Stimulated activated CD4-positive, alpha-beta T cell treated with anti-CD3 and anti-CD28 coated beads, TNF-alpha, amount 100 ng/mL, for 24 hours (primary cell): ENCODE data around the gene PRDM16.

ENCODE experiments used
- DNase-seq, 3 experiments: peaks; one replicate each; pipeline ENCODE4 v3.0.0-alpha.2; 2020; ENCODE audit warnings: low read depth in 3 of 3

The PRDM16 gene

GRCh38 chr1:3261007-3261968, 192.3 kb downstream of the PRDM16 start:
- no peak for DNase-seq

GRCh38 chr1:3261969-3262579, 193.1 kb downstream of the PRDM16 start:
- DNase-seq: no peak

GRCh38 chr1:3262681-3263286, 193.8 kb downstream of the PRDM16 start:
- DNase-seq: no peak

- no peak for DNase-seq
These were observed 194.8 kb downstream of the PRDM16 start for GRCh38 chr1:3263790-3264189.

GRCh38 chr1:3264456-3264855, 195.5 kb downstream of the PRDM16 start:
- DNase-seq: no peak

- DNase-seq: no peak
These were observed 197.1 kb downstream of the PRDM16 start for GRCh38 chr1:3265835-3266805.

- no peak for DNase-seq
These were observed 198.0 kb downstream of the PRDM16 start for GRCh38 chr1:3266870-3267549.

- DNase-seq: no peak
These were observed 198.7 kb downstream of the PRDM16 start for GRCh38 chr1:3267550-3268270.

- DNase-seq: no peak
These were observed 199.3 kb downstream of the PRDM16 start for GRCh38 chr1:3268281-3268680.

GRCh38 chr1:3270403-3271245, 201.6 kb downstream of the PRDM16 start:
- DNase-seq: no peak

- DNase-seq: no peak
These were observed 202.9 kb downstream of the PRDM16 start for GRCh38 chr1:3271866-3272265.

- DNase-seq: no peak
These were observed 203.5 kb downstream of the PRDM16 start for GRCh38 chr1:3272321-3273045.

GRCh38 chr1:3273447-3273846, 204.4 kb downstream of the PRDM16 start:
- no peak for DNase-seq

GRCh38 chr1:3274972-3275371, 206.0 kb downstream of the PRDM16 start:
- DNase-seq: no peak

GRCh38 chr1:3275471-3276340, 206.7 kb downstream of the PRDM16 start:
- DNase-seq: no peak

- DNase-seq: no peak
These were observed 207.4 kb downstream of the PRDM16 start for GRCh38 chr1:3276341-3276800.

GRCh38 chr1:3277011-3277471, 208.0 kb downstream of the PRDM16 start:
- no peak for DNase-seq
